Endothelial cell (in vitro differentiated cells): ENCODE results near the gene PDIA6. TPM values are rescaled to one million over a fixed set of nuclear protein-coding genes. Genes with fewer than 3 reads are reported as not detected.

Source experiments
- DNase-seq: peaks from one replicate; pipeline ENCODE4 v3.0.0; 2021; ENCODE audit warnings: low spot score
- H3K27ac Mint-ChIP-seq: one replicate; pipeline ENCODE4 v1.8.0; 2021; ENCODE audit warnings: mixed read lengths, inconsistent platforms; ENCODE audit not compliant: unreplicated experiment
- H3K27me3 Mint-ChIP-seq: one replicate; pipeline ENCODE4 v1.8.0; 2021; ENCODE audit warnings: mild to moderate bottlenecking, moderate library complexity, mixed read lengths, inconsistent platforms; ENCODE audit not compliant: unreplicated experiment
- H3K36me3 Mint-ChIP-seq: one replicate; pipeline ENCODE4 v1.8.0; 2021; ENCODE audit warnings: mild to moderate bottlenecking, low read depth, mixed read lengths, inconsistent platforms; ENCODE audit not compliant: unreplicated experiment
- H3K4me1 Mint-ChIP-seq: one replicate; pipeline ENCODE4 v1.8.0; 2021; ENCODE audit warnings: mild to moderate bottlenecking, mixed read lengths, inconsistent platforms; ENCODE audit not compliant: unreplicated experiment
- H3K4me3 Mint-ChIP-seq: one replicate; pipeline ENCODE4 v1.8.0; 2021; ENCODE audit warnings: mild to moderate bottlenecking, mixed read lengths, inconsistent platforms; ENCODE audit not compliant: unreplicated experiment
- H3K9me3 Mint-ChIP-seq: one replicate; pipeline ENCODE4 v1.8.0; 2021; ENCODE audit warnings: mixed read lengths, inconsistent platforms; ENCODE audit not compliant: unreplicated experiment
- total RNA-seq: library from RNA; stranded (reverse); fragmentation: NEBNext Ultra II Directional; extraction: Animal tissue kit (Norgen Biotek cat#: 25700); gene quantifications from one replicate; pipeline ENCODE4 v1.2.1, GENCODE V29; 2021; ENCODE audit not compliant: unreplicated experiment
- TF ChIP-seq, protein P1 (sequence below): fragments of 200-600 bp; sonication (generic); IDR thresholded peaks from one replicate; pipeline ENCODE4 v1.5.0; 2021; ENCODE audit warnings: antibody characterized with exemption; ENCODE audit not compliant: unreplicated experiment

The PDIA6 gene
- total RNA-seq, 1 donor from 2014 or later: 292 TPM

DNA sequence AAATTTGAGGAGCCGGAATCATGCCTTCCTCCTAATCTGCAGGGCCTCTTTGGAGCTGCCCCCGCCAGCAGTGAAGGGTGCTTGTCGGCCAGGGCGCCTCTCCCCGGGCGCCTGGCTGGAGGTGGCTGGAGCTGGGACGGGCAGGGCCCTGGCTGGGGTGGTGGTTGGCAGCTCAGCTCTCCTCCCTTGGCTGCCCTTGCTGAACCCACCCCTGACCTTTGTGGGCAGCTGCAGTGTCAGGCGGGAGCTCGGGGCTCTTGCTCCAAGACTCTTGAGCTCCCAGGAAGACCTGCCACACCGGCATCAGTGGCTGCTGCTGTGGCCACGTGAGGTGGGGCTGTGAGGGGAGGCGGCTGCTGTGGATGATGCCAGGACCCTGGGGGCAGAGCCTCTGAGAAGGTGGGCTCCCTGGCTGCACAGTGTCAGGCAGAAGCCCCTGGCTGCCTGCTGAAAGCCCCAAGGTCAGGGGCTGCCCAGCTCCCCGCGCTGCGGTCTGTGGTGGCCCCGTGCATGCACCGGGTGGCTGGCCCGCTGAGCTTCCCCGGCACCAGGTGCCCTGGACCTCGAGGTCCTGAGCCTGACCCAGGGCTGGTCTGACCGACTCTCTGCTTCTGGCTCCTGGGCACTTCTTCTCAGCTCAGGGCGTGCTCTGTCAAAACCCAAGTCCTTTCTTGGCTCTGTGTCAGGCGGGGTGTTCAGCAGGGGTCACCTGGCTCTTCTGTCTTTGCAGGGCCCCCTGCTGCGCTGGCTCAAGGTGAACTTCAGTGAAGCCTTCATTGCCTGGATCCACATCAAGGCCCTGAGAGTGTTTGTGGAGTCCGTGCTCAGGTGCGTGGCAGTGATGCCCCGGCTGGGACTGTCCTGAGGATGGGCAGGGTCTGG lies 34.5 kb downstream of the PDIA6 start:
- Mint-ChIP-seq H3K4me1 (no peaks in the 10 kb centered on the region), H3K36me3 (peaks cover 9% of the 10 kb centered on the region), H3K9me3 (no peaks in the 10 kb centered on the region), H3K27me3 (peaks cover 3% of the 10 kb centered on the region), H3K27ac (no peak overlapping the region), H3K4me3 (no peak overlapping the region)
- DNase-seq: no peak
- TF ChIP-seq, protein P1, sequence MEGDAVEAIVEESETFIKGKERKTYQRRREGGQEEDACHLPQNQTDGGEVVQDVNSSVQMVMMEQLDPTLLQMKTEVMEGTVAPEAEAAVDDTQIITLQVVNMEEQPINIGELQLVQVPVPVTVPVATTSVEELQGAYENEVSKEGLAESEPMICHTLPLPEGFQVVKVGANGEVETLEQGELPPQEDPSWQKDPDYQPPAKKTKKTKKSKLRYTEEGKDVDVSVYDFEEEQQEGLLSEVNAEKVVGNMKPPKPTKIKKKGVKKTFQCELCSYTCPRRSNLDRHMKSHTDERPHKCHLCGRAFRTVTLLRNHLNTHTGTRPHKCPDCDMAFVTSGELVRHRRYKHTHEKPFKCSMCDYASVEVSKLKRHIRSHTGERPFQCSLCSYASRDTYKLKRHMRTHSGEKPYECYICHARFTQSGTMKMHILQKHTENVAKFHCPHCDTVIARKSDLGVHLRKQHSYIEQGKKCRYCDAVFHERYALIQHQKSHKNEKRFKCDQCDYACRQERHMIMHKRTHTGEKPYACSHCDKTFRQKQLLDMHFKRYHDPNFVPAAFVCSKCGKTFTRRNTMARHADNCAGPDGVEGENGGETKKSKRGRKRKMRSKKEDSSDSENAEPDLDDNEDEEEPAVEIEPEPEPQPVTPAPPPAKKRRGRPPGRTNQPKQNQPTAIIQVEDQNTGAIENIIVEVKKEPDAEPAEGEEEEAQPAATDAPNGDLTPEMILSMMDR: no peak

- Mint-ChIP-seq H3K4me1 (no peaks in the 10 kb centered on the region), H3K36me3 (peaks cover 7% of the 10 kb centered on the region), H3K27me3 (peaks cover 6% of the 10 kb centered on the region), H3K27ac (no peak overlapping the region), H3K9me3 (no peaks in the 10 kb centered on the region), H3K4me3 (no peak overlapping the region)
- TF ChIP-seq, protein P1: no peak
- DNase-seq: no peak
These were observed 35.3 kb downstream of the PDIA6 start for GRCh38 chr2:10777111-10777841.

DNA sequence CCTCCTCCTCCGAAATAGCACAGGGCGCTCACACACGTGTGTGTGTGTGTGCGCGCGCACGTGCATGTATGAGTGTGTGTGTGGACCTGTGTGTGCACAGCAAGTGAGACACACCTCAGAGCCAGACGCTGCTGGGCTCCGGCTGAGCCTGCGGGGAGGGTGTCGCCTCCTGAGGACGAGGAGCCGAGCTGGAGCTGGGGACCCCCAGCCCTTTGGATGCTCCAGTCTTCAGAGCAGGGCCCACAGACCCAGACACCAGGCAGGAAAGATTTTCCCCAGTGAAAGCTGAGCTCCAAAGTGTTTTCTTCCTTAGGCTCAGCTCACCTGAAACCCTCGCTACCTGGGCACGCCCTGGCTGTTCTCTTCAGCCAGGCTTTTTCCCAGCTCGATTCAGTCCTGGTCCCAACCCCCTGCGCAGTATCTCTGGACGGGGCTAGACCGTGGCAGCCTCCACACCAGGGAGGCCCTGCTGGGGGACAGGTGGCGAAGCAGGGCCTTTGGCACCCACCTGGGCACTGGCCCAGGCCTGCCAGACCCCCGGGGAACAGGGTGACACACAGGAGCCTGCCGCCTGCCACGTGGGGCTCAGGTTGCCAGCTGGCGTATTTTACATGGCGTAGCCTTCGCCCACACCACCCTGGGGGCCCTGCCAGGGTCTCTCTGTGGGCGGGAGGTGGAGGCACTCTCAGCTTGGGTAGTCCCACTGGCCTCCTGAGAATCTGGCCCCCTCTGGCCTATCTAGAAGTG lies 36.2 kb downstream of the PDIA6 start:
- TF ChIP-seq, protein P1: no peak
- Mint-ChIP-seq H3K27me3 (peaks cover 6% of the 10 kb centered on the region), H3K9me3 (no peaks in the 10 kb centered on the region), H3K27ac (no peak overlapping the region), H3K4me1 (no peaks in the 10 kb centered on the region), H3K4me3 (no peak overlapping the region), H3K36me3 (peaks cover 7% of the 10 kb centered on the region)
- no peak for DNase-seq

GRCh38 chr2:10775831-10776230 lies 36.8 kb downstream of the PDIA6 start:
- H3K9me3 Mint-ChIP-seq: no peaks in the 10 kb centered on the region
- TF ChIP-seq, protein P1: no peak
- H3K4me1 Mint-ChIP-seq: no peaks in the 10 kb centered on the region
- H3K27me3 Mint-ChIP-seq: peaks cover 6% of the 10 kb centered on the region
- H3K36me3 Mint-ChIP-seq: peaks cover 7% of the 10 kb centered on the region
- H3K4me3 Mint-ChIP-seq: no peak overlapping the region
- DNase-seq: no peak
- H3K27ac Mint-ChIP-seq: no peak overlapping the region
